ENCODE results near the gene ALDH16A1.

GRCh38 chr19:49503582-49503962 is 50.5 kb downstream of the ALDH16A1 start:
- TF ChIP-seq EZH2phosphoT487 (IDR thresholded peaks at IDR 0.05; ENCODE audit: borderline replicate concordance, low read length) (no peak), CTCF (IDR thresholded peaks at IDR 0.05; ENCODE audit: low read depth, low read length, poor library complexity, severe bottlenecking) (no peak)

Measured in DOHH2 (cell line).